Left kidney (tissue), 2 donors: ENCODE measurements around the gene NEAT1. TPM values are rescaled to one million over a fixed set of nuclear protein-coding genes. Genes with fewer than 3 reads are reported as not detected.
A peak's percentile ranks its signal among the peaks of the same experiment; 100 is the strongest.

Experiments used
- DNase-seq: peaks from one replicate; pipeline ENCODE4 v3.0.0-alpha.2; 2013
- polyA plus RNA-seq: library from polyadenylated mRNA; unstranded; fragments of 120-200 nt; gene quantifications from one replicate; pipeline ENCODE4 v1.2.1, GENCODE V29; 2013; ENCODE audit not compliant: insufficient read length

Gene NEAT1
- polyA plus RNA-seq, 1 donor = 265 TPM

GRCh38 chr11:65478388-65479183 lies 56.0 kb downstream of the NEAT1 start:
- no peak for DNase-seq

- no peak for DNase-seq
Measured at GRCh38 chr11:65479184-65480145, 56.9 kb downstream of the NEAT1 start.

GRCh38 chr11:65482306-65482850 lies 59.8 kb downstream of the NEAT1 start:
- no peak for DNase-seq

- DNase-seq = no peak
Measured at GRCh38 chr11:65485920-65486219, 63.3 kb downstream of the NEAT1 start.

- DNase-seq = no peak
Measured at GRCh38 chr11:65486570-65487466, 64.2 kb downstream of the NEAT1 start.

- peak; percentile 100 for DNase-seq
Measured at GRCh38 chr11:65487467-65488272, 65.1 kb downstream of the NEAT1 start.

- DNase-seq = no peak
Measured at GRCh38 chr11:65488273-65489034, 65.9 kb downstream of the NEAT1 start.

GRCh38 chr11:65489035-65489705 lies 66.6 kb downstream of the NEAT1 start:
- peak; percentile 73 for DNase-seq

GRCh38 chr11:65489706-65490320 lies 67.2 kb downstream of the NEAT1 start:
- DNase-seq = no peak

GRCh38 chr11:65491163-65491465 lies 68.5 kb downstream of the NEAT1 start:
- no peak for DNase-seq

- no peak for DNase-seq
Measured at GRCh38 chr11:65491614-65492386, 69.2 kb downstream of the NEAT1 start.

- DNase-seq = no peak
Measured at GRCh38 chr11:65492387-65492636, 69.7 kb downstream of the NEAT1 start.

GRCh38 chr11:65492637-65493366 lies 70.2 kb downstream of the NEAT1 start:
- DNase-seq = peak; percentile 53

- DNase-seq = no peak
Measured at GRCh38 chr11:65493367-65494176, 71.0 kb downstream of the NEAT1 start.
